Measurements from ENCODE around the gene KRR1.

Gene KRR1

GRCh38 chr12:75478116-75478794 lies 33.2 kb downstream of the KRR1 start:
- no peak overlapping the region for H3K4me3 ChIP-seq (ENCODE audit: low read depth, low read length)
- no peak for DNase-seq (ENCODE audit: low read depth)
- TF ChIP-seq, protein P1, sequence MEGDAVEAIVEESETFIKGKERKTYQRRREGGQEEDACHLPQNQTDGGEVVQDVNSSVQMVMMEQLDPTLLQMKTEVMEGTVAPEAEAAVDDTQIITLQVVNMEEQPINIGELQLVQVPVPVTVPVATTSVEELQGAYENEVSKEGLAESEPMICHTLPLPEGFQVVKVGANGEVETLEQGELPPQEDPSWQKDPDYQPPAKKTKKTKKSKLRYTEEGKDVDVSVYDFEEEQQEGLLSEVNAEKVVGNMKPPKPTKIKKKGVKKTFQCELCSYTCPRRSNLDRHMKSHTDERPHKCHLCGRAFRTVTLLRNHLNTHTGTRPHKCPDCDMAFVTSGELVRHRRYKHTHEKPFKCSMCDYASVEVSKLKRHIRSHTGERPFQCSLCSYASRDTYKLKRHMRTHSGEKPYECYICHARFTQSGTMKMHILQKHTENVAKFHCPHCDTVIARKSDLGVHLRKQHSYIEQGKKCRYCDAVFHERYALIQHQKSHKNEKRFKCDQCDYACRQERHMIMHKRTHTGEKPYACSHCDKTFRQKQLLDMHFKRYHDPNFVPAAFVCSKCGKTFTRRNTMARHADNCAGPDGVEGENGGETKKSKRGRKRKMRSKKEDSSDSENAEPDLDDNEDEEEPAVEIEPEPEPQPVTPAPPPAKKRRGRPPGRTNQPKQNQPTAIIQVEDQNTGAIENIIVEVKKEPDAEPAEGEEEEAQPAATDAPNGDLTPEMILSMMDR (IDR thresholded peaks at IDR 0.05; ENCODE audit: control insufficient read depth, extremely low read depth, insufficient read depth) = no peak

DNA sequence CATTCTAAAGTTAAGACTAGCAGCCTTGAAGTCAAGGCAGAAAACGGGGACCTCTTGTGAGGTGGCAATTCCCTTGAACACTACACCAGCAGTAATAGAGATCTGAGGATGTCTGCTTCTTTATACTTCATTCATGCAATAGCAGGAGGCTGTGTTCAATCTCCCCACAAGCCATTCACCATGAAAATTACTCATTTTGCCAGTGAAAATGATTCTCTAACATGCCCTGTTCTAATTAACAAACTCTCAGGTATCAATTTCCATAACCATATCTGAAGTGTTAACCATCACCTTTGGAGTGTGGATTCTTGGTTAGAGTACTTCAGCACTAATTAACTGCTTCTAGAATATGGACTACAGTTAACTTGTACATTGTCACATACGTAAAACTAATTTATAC lies 34.3 kb downstream of the KRR1 start:
- TF ChIP-seq, protein P1 (IDR thresholded peaks at IDR 0.05; ENCODE audit: control insufficient read depth, extremely low read depth, insufficient read depth) = no peak
- H3K4me3 ChIP-seq (ENCODE audit: low read depth, low read length) = no peak overlapping the region
- DNase-seq (ENCODE audit: low read depth) = no peak

- DNase-seq (ENCODE audit: low read depth) = no peak
Observed at GRCh38 chr12:75476071-75476470, 35.3 kb downstream of the KRR1 start.

DNA sequence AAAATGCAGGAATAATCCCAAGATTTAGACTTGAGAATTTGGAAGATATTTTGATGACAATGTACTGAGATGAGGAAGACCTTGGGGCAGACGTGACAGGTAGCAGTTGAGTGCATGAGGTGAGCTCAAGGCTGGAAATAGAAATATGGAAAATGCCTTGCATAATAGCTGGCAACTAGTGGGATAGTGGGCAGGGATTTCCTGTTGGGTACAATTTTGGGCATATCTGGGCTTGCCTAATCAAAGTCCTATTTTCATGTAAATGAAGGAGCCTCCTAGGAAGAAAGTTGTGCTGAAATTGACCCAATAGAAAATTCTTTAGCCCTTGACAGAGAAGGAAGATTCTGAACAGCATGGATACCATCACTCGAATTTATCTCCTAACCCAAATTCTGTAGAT lies 37.3 kb downstream of the KRR1 start:
- TF ChIP-seq, protein P1 (IDR thresholded peaks at IDR 0.05; ENCODE audit: control insufficient read depth, extremely low read depth, insufficient read depth) = no peak
- H3K4me3 ChIP-seq (ENCODE audit: low read depth, low read length) = no peak overlapping the region
- DNase-seq (ENCODE audit: low read depth) = no peak

More at GRCh38 chr12:75476071-75476470, 35.3 kb downstream of the KRR1 start:
- TF ChIP-seq, protein P1 (IDR thresholded peaks at IDR 0.05; ENCODE audit: control insufficient read depth, extremely low read depth, insufficient read depth) = no peak
- H3K4me3 ChIP-seq (ENCODE audit: low read depth, low read length) = no peak overlapping the region

DNA sequence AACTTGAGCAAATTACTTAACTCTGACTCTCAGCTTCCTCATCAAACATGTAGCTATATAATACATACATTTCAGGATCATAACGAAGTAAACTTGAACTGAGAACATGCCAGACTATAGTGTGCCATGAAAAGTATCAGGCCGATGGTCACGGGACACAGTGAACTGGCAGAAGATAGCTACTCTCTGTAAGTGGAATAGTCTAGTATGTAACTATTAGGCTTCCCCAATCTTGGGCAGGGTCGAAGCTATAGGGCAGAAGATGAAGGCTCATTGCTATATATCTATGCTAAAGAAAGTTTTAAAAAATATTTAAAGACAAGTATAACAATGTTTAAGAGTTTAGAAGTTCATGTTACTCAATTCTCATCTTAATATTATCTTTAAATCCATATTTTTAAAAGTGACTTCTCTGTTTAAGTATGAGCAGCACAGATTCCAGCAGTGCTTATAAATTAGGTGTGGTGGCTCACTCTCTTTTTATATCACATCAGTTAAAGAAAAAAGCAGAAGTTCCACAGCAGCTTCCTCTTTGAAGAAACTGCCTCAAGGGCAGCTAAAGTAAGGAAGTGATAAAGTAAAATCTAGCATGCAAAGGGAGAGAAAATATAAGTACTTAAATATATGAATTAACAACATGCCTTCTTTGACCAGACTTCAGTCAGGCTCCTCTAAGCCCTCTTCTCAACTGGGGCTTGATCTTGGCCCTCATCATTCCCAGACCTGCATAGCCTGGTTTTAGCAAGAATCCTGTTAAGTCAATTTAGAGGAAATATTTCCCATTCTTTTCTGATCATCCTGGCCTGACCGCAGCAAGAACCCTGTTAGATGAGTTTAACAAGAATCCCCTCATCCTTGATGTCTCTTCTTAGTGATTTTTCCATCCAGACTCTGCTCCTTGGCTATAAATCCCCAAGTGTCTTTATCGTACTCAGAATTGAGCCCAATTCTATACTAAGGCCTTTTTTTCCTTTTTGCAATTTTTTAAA lies 39.2 kb downstream of the KRR1 start:
- TF ChIP-seq, protein P1 (IDR thresholded peaks at IDR 0.05; ENCODE audit: control insufficient read depth, extremely low read depth, insufficient read depth) = no peak
- H3K4me3 ChIP-seq (ENCODE audit: low read depth, low read length) = no peak overlapping the region
- DNase-seq (ENCODE audit: low read depth) = no peak

- H3K4me3 ChIP-seq (ENCODE audit: low read depth, low read length) = no peak overlapping the region
- DNase-seq (ENCODE audit: low read depth) = no peak
- TF ChIP-seq, protein P1 (IDR thresholded peaks at IDR 0.05; ENCODE audit: control insufficient read depth, extremely low read depth, insufficient read depth) = no peak
Observed at GRCh38 chr12:75460204-75460603, 51.2 kb downstream of the KRR1 start.

All from LNCaP clone FGC (cell line).